Type B pancreatic cell (in vitro differentiated cells): Measurements from ENCODE around the gene UGT1A9. TPM values are rescaled to one million over a fixed set of nuclear protein-coding genes. Genes with fewer than 3 reads are reported as not detected.

Source experiments
- DNase-seq: peaks from one replicate; pipeline ENCODE4 v3.0.0; 2021; ENCODE audit warnings: mixed read lengths; ENCODE audit not compliant: unreplicated experiment; ENCODE audit errors: extremely low spot score
- H3K27ac Mint-ChIP-seq: 2 replicates; pipeline ENCODE4 v1.8.0; 2021; ENCODE audit warnings: mild to moderate bottlenecking, mixed read lengths
- H3K27me3 Mint-ChIP-seq: 2 replicates; pipeline ENCODE4 v1.8.0; 2021; ENCODE audit warnings: mixed read lengths
- H3K36me3 Mint-ChIP-seq: 2 replicates; pipeline ENCODE4 v1.8.0; 2021; ENCODE audit warnings: mixed read lengths
- H3K4me1 Mint-ChIP-seq: one replicate; pipeline ENCODE4 v1.8.0; 2021; ENCODE audit warnings: mixed read lengths; ENCODE audit not compliant: unreplicated experiment
- H3K4me3 Mint-ChIP-seq: 2 replicates; pipeline ENCODE4 v1.8.0; 2021; ENCODE audit warnings: mild to moderate bottlenecking, mixed read lengths
- H3K9me3 Mint-ChIP-seq: 2 replicates; pipeline ENCODE4 v1.8.0; 2021; ENCODE audit warnings: mixed read lengths
- CTCF ChIP-seq: fragments of 200-600 bp; sonication (generic); conservative IDR thresholded peaks from 2 replicates; pipeline ENCODE4 v1.5.0; 2021; ENCODE audit warnings: antibody characterized with exemption, mild to moderate bottlenecking
- total RNA-seq: library from RNA; stranded (reverse); gene quantifications from 2 replicates; pipeline ENCODE4 v1.2.1, GENCODE V29; 2021; ENCODE audit warnings: low replicate concordance

Gene UGT1A9
- total RNA-seq, 1 donor from 2014 or later: not detected

GRCh38 chr2:233793465-233794127, 121.9 kb downstream of the UGT1A9 start:
- Mint-ChIP-seq H3K36me3 (no peaks in the 10 kb centered on the region), H3K27ac (no peak overlapping the region), H3K4me1 (no peaks in the 10 kb centered on the region), H3K9me3 (no peaks in the 10 kb centered on the region), H3K4me3 (no peak overlapping the region), H3K27me3 (peaks cover 8% of the 10 kb centered on the region)
- TF ChIP-seq CTCF: no peak
- DNase-seq: no peak

- Mint-ChIP-seq H3K27me3 (peaks cover 8% of the 10 kb centered on the region), H3K27ac (no peak overlapping the region), H3K36me3 (no peaks in the 10 kb centered on the region), H3K9me3 (no peaks in the 10 kb centered on the region), H3K4me3 (no peak overlapping the region), H3K4me1 (no peaks in the 10 kb centered on the region)
- TF ChIP-seq CTCF: no peak
- DNase-seq: no peak
Measured at GRCh38 chr2:233794128-233794658, 122.5 kb downstream of the UGT1A9 start.

GRCh38 chr2:233795735-233796171, 124.1 kb downstream of the UGT1A9 start:
- peak; percentile 55 for DNase-seq
- H3K27ac Mint-ChIP-seq: no peak overlapping the region
- H3K4me1 Mint-ChIP-seq: no peaks in the 10 kb centered on the region
- no peak for TF ChIP-seq CTCF
- H3K4me3 Mint-ChIP-seq: no peak overlapping the region
- no peaks in the 10 kb centered on the region for H3K36me3 Mint-ChIP-seq
- peaks cover 7% of the 10 kb centered on the region for H3K27me3 Mint-ChIP-seq
- H3K9me3 Mint-ChIP-seq: no peaks in the 10 kb centered on the region

- Mint-ChIP-seq H3K27ac (no peak overlapping the region), H3K27me3 (peaks cover 2% of the 10 kb centered on the region), H3K9me3 (no peaks in the 10 kb centered on the region), H3K4me3 (no peak overlapping the region), H3K36me3 (no peaks in the 10 kb centered on the region), H3K4me1 (no peaks in the 10 kb centered on the region)
- no peak for DNase-seq
- TF ChIP-seq CTCF: no peak
Measured at GRCh38 chr2:233796254-233796653, 124.6 kb downstream of the UGT1A9 start.

- H3K27ac Mint-ChIP-seq: no peak overlapping the region
- no peaks in the 10 kb centered on the region for H3K36me3 Mint-ChIP-seq
- H3K27me3 Mint-ChIP-seq: peaks cover 10% of the 10 kb centered on the region
- H3K4me3 Mint-ChIP-seq: no peak overlapping the region
- TF ChIP-seq CTCF: no peak
- H3K9me3 Mint-ChIP-seq: no peaks in the 10 kb centered on the region
- H3K4me1 Mint-ChIP-seq: no peaks in the 10 kb centered on the region
- peak; percentile 54 for DNase-seq
Measured at GRCh38 chr2:233798335-233799086, 126.8 kb downstream of the UGT1A9 start.
